Kidney glomerular epithelial cell (primary cell): Measurements from ENCODE around the gene SCP2D1.

Experiments
- DNase-seq: peaks from one replicate; lab custom pipeline; 2025; lab: John Stamatoyannopoulos, UW

The SCP2D1 gene

DNA sequence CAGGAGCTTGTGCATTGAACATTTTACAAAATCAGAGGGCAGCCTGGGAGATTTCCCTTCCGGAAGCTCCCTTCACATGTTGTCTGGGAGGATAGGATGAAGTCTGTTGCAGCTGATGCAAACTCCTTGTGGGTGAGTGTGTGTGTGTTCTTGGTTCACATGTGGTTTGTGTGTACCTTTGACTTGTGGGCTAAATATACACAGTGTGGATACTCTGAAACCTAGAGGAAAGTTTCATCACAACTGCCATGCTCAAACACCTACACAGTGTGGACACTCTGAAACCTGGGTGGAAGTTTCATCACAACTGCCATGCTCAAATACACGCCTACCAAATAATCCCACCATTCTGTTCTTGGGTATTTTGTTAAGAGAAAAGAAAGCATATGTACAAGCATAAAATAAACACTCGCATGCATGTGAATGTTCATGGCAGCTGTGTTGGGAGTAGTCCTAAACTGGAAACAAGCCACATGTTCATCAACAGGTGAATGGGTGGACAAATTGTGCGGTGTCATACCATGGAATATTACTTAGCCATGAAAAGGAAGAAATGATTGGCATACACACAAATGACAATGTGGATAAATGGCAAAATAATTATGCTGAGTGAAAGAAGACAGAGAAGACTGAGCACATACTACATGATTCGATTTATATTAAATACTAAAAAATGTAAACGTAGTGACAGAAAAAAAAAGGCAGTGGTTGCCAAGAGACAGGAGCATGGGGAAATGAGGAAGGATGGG lies 1.8 kb downstream of the SCP2D1 start:
- no peak for DNase-seq

DNA sequence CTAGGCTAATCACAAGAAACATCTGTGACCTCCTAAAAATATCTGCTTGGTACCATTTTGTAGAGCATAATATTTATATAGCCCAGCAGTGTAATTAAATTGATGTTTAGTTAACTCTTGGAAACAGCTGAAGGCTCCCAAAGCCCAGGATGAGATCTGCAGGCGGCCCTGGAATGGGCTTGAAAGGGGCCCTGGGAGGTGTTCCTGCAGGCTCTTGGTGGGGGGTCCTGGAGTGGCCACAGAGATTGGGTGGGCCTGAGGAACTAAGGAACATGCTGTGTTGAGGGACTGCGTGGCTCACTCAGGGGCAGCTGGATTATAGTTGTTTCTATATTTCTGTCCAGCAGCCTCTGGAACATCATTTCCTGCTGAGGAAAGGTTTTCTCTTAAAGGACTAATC lies 9.2 kb downstream of the SCP2D1 start:
- no peak for DNase-seq

DNA sequence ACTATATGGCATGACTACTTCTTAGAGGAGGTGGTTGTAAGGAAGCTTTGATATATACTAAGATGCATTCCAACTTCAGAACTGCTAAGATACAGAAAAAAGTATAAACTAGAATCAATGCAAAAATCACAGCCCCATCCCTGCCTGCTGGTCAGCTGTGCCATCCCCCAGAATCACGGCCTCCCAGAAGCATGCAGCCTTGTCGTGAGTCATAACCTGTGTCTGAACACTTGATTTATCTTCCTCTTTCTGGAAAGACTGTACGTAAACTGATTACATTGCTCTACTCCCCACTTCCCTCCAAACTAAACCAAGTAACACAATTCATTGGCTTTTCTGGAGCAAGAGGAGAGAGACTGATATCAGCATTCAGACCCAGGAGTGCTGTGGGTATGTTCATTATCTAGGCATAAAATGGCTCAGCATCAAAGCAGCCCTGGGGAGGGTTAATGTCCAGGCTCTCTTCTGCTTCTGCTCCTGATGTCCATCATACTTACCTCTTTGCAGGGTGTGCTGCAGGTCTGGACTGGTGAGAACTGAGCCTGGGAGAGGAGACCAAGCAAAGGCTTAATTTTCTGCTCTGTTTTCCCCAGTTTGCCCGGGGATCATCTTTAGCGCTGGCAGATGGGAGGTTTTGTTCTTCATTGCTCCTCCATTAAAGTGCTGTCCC lies 18.4 kb downstream of the SCP2D1 start:
- peak; percentile 83 for DNase-seq

DNA sequence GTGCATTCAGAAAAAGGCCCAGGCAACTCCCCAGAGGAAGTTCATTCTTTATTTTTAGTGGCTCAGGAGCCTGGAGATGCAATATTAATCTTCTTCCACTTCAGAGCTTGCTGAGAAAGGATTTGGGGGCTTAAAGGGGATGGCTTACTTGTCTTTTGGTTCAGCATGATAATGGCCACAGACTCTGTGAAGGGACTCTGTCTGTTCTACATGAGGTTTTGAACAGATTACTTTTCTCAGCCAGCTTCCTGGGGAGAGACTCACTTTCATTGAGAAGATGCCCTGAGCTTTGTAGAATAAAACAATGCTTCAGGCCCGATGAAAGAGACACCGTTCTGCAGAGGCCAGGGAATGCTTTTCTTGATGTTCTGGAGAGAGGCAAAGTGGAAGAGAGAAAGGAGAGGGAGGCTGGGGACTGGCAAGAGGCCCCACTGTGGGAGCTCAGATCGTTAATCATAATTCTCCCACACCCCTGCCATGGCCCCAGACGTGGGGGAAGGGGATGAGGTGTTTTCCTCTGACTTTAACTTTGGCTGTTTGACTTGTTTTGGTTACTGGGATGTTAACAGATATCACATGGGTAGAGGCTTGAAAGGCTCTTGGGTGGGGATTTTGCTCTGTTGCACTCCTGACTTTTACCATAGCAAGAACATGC lies 19.1 kb downstream of the SCP2D1 start:
- no peak for DNase-seq

DNA sequence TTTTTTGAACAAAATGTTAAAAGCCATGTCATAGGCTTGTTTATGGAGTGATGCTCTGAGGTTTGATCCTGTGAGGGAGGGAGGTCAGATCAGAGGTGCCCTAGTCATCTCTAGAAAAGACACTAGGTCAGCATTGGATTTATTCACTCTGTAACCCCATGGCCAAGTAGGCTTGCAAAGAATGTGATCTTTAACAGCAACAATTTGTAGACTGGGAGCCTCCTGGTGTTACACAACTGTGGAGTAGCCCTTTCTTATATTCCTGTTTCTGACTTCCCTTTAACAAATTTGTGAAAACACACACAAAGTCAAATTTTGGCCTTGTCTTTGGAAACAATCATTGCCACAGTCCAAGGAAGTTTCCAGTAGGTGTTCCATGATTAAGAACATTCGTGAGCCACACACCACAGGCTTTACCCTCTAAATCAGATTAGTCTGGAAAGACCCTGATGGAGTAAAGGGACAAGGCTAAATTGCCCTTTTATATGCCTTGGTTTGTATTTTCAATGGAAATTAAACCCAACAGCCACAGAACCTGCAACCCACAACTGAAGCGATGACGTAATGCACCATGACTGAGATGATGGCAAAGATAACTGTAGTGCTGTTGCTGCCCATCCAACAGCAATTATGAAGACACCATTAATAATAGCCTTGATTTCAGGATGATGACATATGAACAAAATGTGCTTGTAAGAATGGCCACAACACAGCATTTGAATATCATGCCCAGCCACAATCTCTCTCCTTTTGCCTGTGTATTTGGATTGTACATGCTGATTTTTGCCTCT lies 22.1 kb downstream of the SCP2D1 start:
- no peak for DNase-seq

DNA sequence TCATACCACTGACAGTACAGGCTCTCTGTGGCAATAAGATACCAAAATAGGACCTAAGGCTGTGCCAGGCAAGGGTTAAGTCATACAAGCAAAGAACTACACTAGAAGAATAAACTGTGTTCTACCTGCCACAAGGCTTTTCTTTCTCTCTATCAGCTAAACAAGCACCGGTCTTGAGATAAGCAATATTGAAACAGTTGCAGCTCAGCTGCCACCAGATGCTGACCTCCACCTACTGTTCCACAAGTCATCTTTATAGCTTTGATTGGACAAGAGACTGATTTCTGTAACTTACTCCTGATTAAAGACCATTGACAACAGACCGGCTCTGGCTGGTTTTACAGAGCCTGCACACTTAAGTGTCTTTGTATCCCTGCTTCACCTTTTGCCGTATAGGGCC lies 24.1 kb downstream of the SCP2D1 start:
- DNase-seq = no peak

DNA sequence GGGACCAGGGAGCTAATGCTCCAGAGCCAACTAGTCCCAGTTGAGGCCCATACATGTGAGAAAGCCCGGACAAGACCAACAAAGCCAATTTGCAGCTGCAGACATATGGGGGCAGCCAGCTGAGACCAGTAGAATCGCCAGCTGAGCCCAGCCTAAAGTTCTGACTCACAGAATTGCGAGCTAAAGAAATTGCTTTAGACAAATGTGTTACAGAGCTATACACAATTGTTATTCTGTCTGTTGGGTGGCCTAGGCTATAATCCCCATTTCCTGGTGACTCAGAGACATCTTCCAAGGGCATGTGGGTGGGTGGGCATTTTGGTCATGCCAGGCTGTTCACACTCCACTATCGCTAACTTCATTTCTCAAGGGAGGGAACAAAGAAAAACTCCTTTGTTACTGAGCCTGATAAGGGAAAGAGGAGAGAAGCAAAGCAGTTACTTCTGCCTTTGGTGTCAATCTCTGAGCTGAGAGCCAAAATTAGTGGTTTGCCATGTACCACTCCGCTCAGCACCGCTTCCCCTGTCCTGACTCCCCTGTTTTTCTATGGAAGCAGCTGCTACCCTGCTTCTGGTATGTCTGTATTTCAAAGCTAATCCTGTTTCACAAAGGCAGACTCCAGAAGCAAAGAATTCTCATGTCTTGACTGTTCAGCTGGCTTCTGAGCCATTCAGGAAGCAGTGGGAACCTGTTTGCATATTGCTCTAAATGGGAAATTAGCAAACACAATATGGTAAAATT lies 26.1 kb downstream of the SCP2D1 start:
- DNase-seq = no peak

DNA sequence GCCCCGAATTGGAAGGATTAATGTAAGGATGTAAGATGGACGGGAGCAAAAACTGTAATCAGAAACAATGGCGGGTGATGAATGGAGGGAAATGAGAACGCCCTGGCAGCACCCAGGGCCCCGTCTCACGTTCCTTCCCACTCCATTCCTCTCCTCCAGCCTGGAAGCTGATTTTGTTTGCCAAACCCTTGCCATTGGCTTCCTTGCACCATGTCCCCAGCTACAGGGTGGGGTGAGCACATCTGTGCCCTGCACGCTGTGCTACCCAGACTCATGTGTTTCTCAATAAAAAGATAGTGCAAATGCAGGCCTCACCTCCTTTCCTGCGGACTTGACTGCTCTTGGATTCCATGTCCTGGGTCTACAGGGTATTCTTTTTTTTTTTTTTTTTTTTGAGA lies 26.7 kb downstream of the SCP2D1 start:
- DNase-seq = no peak

DNA sequence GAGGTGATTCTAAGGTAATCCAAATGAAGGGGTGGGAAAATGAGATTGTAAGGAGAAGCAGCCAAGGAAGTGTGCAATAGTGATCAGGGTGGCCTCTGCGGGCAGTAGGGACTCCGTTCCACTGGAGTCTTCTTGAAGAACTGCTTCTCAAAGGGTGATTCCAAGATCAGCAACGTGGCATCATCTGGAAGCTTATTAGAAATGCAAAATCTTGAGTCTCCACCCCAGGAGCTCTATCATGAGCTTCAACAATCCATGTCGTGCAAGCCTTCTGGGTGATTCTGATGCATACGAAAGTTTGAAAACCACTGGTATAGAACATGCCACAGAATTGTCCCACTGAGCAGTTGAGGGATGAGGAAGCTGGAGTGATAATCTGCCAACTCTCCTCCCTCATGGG lies 31.4 kb downstream of the SCP2D1 start:
- no peak for DNase-seq

DNA sequence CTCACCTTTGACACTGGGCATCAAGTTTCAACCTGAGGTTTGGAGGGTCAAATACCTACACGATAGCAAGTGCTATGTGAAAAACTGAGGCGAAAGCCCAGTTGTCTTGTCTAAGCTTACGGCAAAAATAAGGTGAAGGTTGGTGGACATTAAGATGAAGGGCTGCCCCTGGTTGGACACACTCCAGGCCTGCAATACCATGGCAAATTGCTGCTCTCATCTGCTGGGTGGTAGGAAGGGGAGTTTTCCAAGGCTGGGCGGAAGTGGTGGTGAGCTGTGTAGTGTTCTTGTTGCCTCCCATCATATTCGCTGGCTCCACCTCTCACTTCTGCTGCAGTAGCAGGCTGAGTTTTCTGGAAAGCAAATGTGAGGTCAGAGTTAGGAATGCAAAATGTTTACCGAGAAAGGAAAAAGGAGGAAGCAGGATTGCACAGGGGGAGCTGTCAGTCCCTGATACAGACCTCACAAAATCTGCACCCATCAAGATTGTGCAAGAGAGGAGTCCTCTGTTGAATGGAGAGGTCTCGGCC lies 33.7 kb downstream of the SCP2D1 start:
- no peak for DNase-seq

DNA sequence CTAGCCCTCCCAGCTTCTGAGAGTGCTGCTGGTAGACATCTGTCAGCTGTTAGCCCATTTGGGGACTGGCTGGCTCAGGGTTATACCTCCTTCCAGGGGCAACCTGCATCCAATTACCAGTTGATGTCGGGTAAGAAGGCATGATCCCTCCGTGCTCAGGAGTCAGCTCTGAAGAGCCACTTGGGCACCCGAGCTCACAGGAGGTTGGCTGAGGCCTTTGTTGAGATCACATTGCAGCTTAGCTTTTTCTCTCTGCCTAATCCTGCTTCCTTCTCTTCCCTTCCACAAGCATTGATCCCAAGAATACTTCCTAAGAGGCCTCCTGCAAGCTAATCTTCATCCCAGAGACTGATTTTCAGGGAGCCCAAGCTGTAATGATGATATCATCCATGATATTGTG lies 35.5 kb downstream of the SCP2D1 start:
- no peak for DNase-seq

DNA sequence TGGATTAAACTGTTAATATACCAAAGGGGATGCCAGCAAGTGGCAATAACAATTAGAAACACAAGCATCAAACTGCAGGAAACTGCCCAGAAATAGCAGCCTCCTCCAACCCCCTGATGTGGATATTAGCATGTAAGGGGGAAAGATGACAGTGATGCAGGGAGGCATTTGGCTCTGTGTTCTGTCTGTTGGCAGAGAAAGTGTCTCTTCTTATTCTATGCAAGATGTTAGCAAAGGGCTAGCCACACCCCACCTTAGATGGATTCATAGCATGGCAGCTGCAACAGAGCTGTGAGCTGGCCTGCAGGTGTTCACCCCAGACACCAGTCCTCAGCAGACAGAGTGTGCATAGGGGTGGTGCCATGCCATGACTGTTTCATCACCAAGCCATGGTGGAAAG lies 38.0 kb downstream of the SCP2D1 start:
- no peak for DNase-seq

DNA sequence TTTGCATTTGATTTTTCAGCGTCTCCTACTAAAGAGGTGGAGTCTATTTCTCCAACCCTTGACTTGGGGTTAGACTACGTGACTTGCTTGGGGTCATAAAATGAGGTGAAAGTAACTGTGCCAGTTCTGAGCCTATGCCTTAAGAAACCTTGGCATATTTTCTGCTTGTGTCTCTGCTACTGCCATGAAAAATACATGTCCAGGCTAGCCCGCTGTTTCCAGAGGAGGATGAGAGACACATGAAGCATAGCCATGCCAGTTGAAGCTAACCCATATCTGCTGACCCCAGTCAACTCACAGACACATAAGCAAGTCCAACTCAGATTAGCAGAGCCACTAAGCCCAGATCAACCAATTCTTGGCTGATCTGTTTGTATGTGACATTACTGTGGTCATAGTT lies 38.7 kb downstream of the SCP2D1 start:
- no peak for DNase-seq

DNA sequence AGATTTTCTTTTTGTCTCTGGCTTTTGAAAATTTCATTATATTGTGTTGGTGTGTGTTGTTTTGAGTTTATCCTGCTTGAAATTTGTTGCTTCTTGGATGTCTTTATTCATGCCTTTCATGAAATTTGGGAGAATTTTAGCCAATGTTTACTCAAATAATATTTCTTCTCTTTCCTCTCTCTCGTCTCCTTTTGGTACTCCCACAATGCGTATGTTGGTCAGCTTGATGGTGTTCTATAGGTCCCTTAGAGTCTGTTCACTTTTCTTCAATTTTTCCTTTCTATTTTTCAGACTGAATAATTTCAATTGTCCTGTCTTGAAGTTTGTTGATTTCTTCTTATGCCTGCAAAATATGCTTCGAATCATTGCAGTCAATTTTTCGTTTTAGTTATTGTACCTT lies 39.6 kb downstream of the SCP2D1 start:
- no peak for DNase-seq

DNA sequence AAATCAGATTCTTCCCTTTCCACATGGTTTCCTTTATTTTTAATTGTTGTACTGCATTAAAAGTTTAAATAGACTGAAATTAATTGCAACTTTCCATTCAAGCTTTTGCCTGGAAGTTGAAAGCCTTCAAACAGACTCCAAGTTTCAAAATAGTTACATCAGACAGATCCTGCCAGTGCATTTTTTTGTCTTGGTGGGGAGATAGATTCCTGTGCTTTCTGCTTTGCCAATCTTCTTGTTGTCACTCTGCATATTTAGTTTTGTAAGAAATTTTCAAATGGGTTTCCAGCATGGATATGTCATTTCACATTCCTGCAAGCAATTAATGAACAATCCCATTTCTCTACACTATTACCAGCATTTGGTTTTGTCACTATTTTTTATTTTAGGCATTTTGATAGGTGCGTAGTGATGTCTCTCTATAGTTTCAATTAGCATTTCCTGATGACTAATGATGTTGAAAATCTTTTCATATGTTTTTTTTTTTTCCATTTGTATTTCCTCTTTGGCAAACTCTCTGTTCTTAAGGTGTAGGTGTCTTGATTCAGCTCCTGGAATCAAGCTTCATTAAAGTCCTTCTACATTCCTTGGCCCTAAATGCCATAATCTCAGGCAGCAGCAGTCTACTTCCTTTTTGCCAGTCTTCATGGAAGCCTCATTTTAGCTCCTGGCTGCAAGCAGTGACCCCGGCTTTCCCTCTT lies 40.5 kb downstream of the SCP2D1 start:
- no peak for DNase-seq

DNA sequence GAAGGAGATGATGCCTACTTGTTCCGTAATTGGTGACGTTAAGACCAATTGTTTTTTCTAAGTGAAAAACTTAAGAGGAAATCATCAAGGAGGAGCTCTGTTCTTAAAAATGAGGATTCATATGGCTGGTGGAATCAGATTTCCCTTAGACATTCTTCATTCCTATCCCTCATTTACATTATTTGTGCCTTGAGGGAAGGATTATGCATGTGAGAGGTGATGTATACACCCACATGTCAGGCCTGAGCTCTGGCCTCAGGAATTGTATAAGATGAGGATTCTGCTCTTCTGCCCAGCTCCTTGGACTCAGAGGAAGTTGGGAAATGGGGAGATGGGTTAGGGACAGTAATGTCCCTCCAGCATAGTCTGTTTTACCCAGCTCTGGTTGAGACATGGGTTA lies 42.3 kb downstream of the SCP2D1 start:
- DNase-seq = no peak

DNA sequence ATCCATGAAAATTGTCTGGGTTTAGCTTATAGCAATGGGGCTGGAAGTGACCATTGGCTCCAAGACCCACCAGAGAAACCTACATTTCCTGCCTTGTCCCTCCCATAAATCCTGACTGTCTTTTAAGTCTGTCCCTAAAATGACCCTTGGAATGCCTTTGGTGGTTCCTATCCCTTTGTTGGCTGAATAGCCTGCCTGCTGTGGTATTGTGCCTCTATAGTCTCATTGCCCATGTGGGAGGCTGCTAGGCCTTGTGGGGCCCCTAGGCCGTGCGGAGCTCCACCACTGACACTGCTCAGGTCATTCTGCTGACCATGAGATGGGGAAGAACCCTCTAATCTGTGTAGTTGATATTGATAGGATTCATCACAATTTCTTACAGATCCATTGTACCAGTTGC lies 43.3 kb downstream of the SCP2D1 start:
- no peak for DNase-seq

DNA sequence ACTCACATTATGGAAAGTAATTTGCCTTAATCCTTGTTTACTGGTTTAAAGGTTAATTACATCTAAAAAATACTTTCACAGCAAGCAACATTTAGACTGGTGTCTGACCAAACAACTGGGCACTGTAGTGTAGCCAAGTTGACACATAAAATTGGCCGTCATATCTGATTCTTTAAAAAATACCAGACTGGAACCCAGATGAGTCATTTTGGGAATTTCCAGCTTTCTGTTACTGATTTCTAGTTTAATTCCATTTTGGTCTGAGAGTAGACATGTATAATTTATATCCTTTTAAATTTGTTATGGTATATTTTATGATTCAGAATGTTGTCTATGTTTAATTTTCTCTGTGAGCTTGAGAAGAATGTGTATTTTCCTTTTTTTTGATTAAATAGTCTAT lies 44.1 kb downstream of the SCP2D1 start:
- DNase-seq = peak; percentile 88

DNA sequence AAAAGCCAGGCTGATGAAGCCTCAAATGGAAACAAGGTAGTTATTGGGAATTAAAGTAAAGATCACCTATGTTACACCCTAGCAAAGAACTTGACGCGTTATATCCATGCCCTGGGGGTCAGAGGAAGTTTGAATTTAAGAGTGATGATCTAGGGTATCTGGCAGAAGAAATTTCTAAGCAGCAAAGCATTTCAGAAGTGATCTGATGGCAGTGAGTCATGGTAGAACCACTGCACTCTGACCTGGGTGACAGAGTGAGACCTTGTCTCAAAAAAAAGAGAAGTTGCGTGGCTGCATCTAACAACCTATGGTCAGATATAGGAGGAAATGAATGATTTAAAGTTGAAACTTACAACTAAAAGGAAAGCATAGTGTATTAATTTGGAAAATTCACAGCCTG lies 45.2 kb downstream of the SCP2D1 start:
- no peak for DNase-seq
